ENCODE measurements around the gene SERINC2.

GRCh38 chr1:31442648-31442994, 29.6 kb downstream of the SERINC2 start:
- TF ChIP-seq, protein P1, sequence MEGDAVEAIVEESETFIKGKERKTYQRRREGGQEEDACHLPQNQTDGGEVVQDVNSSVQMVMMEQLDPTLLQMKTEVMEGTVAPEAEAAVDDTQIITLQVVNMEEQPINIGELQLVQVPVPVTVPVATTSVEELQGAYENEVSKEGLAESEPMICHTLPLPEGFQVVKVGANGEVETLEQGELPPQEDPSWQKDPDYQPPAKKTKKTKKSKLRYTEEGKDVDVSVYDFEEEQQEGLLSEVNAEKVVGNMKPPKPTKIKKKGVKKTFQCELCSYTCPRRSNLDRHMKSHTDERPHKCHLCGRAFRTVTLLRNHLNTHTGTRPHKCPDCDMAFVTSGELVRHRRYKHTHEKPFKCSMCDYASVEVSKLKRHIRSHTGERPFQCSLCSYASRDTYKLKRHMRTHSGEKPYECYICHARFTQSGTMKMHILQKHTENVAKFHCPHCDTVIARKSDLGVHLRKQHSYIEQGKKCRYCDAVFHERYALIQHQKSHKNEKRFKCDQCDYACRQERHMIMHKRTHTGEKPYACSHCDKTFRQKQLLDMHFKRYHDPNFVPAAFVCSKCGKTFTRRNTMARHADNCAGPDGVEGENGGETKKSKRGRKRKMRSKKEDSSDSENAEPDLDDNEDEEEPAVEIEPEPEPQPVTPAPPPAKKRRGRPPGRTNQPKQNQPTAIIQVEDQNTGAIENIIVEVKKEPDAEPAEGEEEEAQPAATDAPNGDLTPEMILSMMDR (IDR thresholded peaks at IDR 0.05), result no peak
- no peak for TF ChIP-seq POLR2A (IDR thresholded peaks at IDR 0.05)
